Keratinocyte (primary cell): ENCODE measurements around the gene TMEM201. TPM values are rescaled to one million over a fixed set of nuclear protein-coding genes. Genes with fewer than 3 reads are reported as not detected.

ENCODE experiments used
- DNase-seq: peaks from one replicate; pipeline ENCODE4 v3.0.0-alpha.2; 2011; ENCODE audit warnings: low read depth, missing footprints, low spot score
- FAIRE-seq: peaks from 2 replicates; lab custom pipeline; 2011; peaks lifted over from hg19 to GRCh38; lab: Jason Lieb, UNC
- H2AFZ ChIP-seq: 2 replicates; pipeline ENCODE4 v1.6.0; 2012; ENCODE audit warnings: low read length, control low read depth, inconsistent platforms; ENCODE audit not compliant: control insufficient read depth
- H3K27ac ChIP-seq: 2 replicates; pipeline ENCODE4 v1.5.1; 2011; ENCODE audit warnings: low read length; ENCODE audit not compliant: control insufficient read depth, insufficient read depth
- H3K27me3 ChIP-seq: 3 replicates; pipeline ENCODE4 v1.6.0; 2011; ENCODE audit warnings: low read length; ENCODE audit not compliant: control insufficient read depth, insufficient read depth; ENCODE audit errors: extremely low read depth
- H3K36me3 ChIP-seq, 2 experiments: 2 replicates in 1 of 2; 3 replicates in 1 of 2; pipeline ENCODE4 v1.5.1; 2011; ENCODE audit warnings: low read length in 2 of 2, mild to moderate bottlenecking in 1 of 2; ENCODE audit not compliant: control insufficient read depth in 2 of 2, insufficient read depth in 2 of 2; ENCODE audit errors: extremely low read depth in 1 of 2
- H3K4me1 ChIP-seq: 3 replicates; pipeline ENCODE4 v1.5.1; 2011; ENCODE audit warnings: low read length; ENCODE audit not compliant: control insufficient read depth, insufficient read depth; ENCODE audit errors: extremely low read depth
- H3K4me2 ChIP-seq: 3 replicates; pipeline ENCODE4 v1.6.0; 2011; ENCODE audit warnings: low read depth, low read length; ENCODE audit not compliant: control insufficient read depth, insufficient read depth; ENCODE audit errors: extremely low read depth
- H3K4me3 ChIP-seq, 3 experiments: fragments of 200-600 bp in 1 of 3; sonication (generic) in 1 of 3; 2 replicates in 2 of 3; 3 replicates in 1 of 3; pipeline ENCODE4 v1.5.1; 2011 to 2016; ENCODE audit warnings: low read length in 3 of 3, mild to moderate bottlenecking in 3 of 3, control low read depth in 2 of 3, inconsistent platforms in 1 of 3, low read depth in 1 of 3, mixed read lengths in 1 of 3, mixed run types in 1 of 3, moderate library complexity in 1 of 3; ENCODE audit not compliant: control insufficient read depth in 2 of 3, insufficient read depth in 2 of 3; ENCODE audit errors: extremely low read depth in 1 of 3
- H3K79me2 ChIP-seq: 2 replicates; pipeline ENCODE4 v1.6.0; 2012; ENCODE audit warnings: low read length; ENCODE audit not compliant: control insufficient read depth, insufficient read depth
- H3K9ac ChIP-seq: 3 replicates; pipeline ENCODE4 v1.6.0; 2011; ENCODE audit warnings: low read length; ENCODE audit not compliant: control insufficient read depth, insufficient read depth; ENCODE audit errors: extremely low read depth
- H3K9me1 ChIP-seq: 3 replicates; pipeline ENCODE4 v1.6.0; 2011; ENCODE audit warnings: low read length; ENCODE audit not compliant: control insufficient read depth, insufficient read depth; ENCODE audit errors: extremely low read depth
- H3K9me3 ChIP-seq: 2 replicates; pipeline ENCODE4 v1.5.1; 2012; ENCODE audit warnings: low read depth, low read length; ENCODE audit not compliant: control insufficient read depth
- H4K20me1 ChIP-seq: 3 replicates; pipeline ENCODE4 v1.6.0; 2011; ENCODE audit warnings: low read length; ENCODE audit not compliant: control insufficient read depth, insufficient read depth; ENCODE audit errors: extremely low read depth
- CTCF ChIP-seq, 3 experiments: IDR thresholded peaks in 1 of 3; conservative IDR thresholded peaks in 1 of 3; optimal IDR thresholded peaks in 1 of 3; 2 replicates in 2 of 3; 3 replicates in 1 of 3; pipeline versions ENCODE3 to v1.5.1; 2011; ENCODE audit warnings: low read length in 3 of 3, mild to moderate bottlenecking in 3 of 3, moderate library complexity in 2 of 3, control low read depth in 1 of 3, inconsistent platforms in 1 of 3; ENCODE audit not compliant: insufficient read depth in 2 of 3; ENCODE audit errors: extremely low read depth in 1 of 3
- EZH2 ChIP-seq: IDR thresholded peaks from one replicate; pipeline ENCODE4 v1.6.1; 2012; ENCODE audit warnings: inconsistent platforms, mild to moderate bottlenecking, low read length, moderate library complexity
- dilution Hi-C: fragments of 300-500 bp; cut with MboI; formaldehyde crosslinking; loops from one replicate; pipeline ENCODE4 v1.7.0; 2020; ENCODE audit warnings: low sequenced_read_pairs; ENCODE audit not compliant: extremely low pct_ligation_motif_present
- polyA plus RNA-seq, 5 experiments: library from polyadenylated mRNA; depleted of rRNA in 3 of 5; stranded (reverse) in 3 of 5; stranded (forward) in 1 of 5; unstranded in 1 of 5; fragments of >200 nt; gene quantifications; 1 replicate in 1 of 5; 2 replicates in 3 of 5; 3 replicates in 1 of 5; pipeline versions ENCODE4 v1.2.1 to v1.2.3, GENCODE V29; 2011 to 2012; ENCODE audit warnings: missing spikeins in 2 of 5, low read depth in 1 of 5, low replicate concordance in 1 of 5

The TMEM201 gene
- polyA plus RNA-seq, 1 donor (not counting 4 experiments of a cell fraction or from before 2014, with no cell fraction given), result 1.5 TPM

GRCh38 chr1:9654051-9654833, 65.5 kb downstream of the TMEM201 start:
- TF ChIP-seq EZH2 (no peak), CTCF (optimal IDR thresholded peaks at IDR 0.05 in 1 of 3, IDR thresholded peaks at IDR 0.05 in 1 of 3, conservative IDR thresholded peaks at IDR 0.05 in 1 of 3; ENCODE audit: extremely low read depth in 1 of 3, insufficient read depth in 2 of 3, low read length in 3 of 3) (no peak)
- H3K9me1 ChIP-seq, result no peaks in the 10 kb centered on the region
- DNase-seq, result no peak
- no peak overlapping the region for H3K9ac ChIP-seq
- no peaks in the 10 kb centered on the region for H3K36me3 ChIP-seq
- dilution Hi-C loops, result no loop called here
- peaks cover 26% of the 10 kb centered on the region for H3K27me3 ChIP-seq
- H3K27ac ChIP-seq, result no peak overlapping the region
- no peaks in the 10 kb centered on the region for H3K79me2 ChIP-seq
- no peak for FAIRE-seq
- H3K9me3 ChIP-seq, result no peaks in the 10 kb centered on the region
- no peak overlapping the region for H3K4me2 ChIP-seq
- peaks cover 4% of the 10 kb centered on the region for H3K4me1 ChIP-seq
- H4K20me1 ChIP-seq, result no peaks in the 10 kb centered on the region
- no peak overlapping the region for H3K4me3 ChIP-seq
- H2AFZ ChIP-seq, result no peak overlapping the region

GRCh38 chr1:9654834-9655723, 66.4 kb downstream of the TMEM201 start:
- DNase-seq (no peak), FAIRE-seq (no peak)
- peaks cover 4% of the 10 kb centered on the region for H3K4me1 ChIP-seq
- H4K20me1 ChIP-seq, result no peaks in the 10 kb centered on the region
- peaks cover 26% of the 10 kb centered on the region for H3K27me3 ChIP-seq
- H3K9me3 ChIP-seq, result no peaks in the 10 kb centered on the region
- H3K4me2 ChIP-seq, result no peak overlapping the region
- no peaks in the 10 kb centered on the region for H3K36me3 ChIP-seq
- no peak overlapping the region for H3K9ac ChIP-seq
- dilution Hi-C loops, result no loop called here
- H3K9me1 ChIP-seq, result no peaks in the 10 kb centered on the region
- no peak overlapping the region for H3K27ac ChIP-seq
- H3K79me2 ChIP-seq, result no peaks in the 10 kb centered on the region
- no peak overlapping the region for H2AFZ ChIP-seq
- TF ChIP-seq EZH2, result no peak
- TF ChIP-seq CTCF (optimal IDR thresholded peaks at IDR 0.05 in 1 of 3, IDR thresholded peaks at IDR 0.05 in 1 of 3, conservative IDR thresholded peaks at IDR 0.05 in 1 of 3; ENCODE audit: extremely low read depth in 1 of 3, insufficient read depth in 2 of 3, low read length in 3 of 3), result no peak
- H3K4me3 ChIP-seq, result no peak overlapping the region
